Endodermal cell (in vitro differentiated cells): ENCODE measurements around the gene RNU5B-1. TPM values are rescaled to one million over a fixed set of nuclear protein-coding genes. Genes with fewer than 3 reads are reported as not detected.

Experiments
- DNase-seq: peaks from one replicate; pipeline ENCODE4 v3.0.0-alpha.2; 2017
- H3K27ac ChIP-seq: 2 replicates; pipeline ENCODE4 v1.5.1; 2013; ENCODE audit warnings: mild to moderate bottlenecking, low read depth, low read length, moderate library complexity
- H3K27me3 ChIP-seq: 2 replicates; pipeline ENCODE4 v1.6.1; 2013; ENCODE audit warnings: mild to moderate bottlenecking, low read length, moderate library complexity; ENCODE audit not compliant: insufficient read depth, control insufficient read depth, poor library complexity, severe bottlenecking
- H3K36me3 ChIP-seq: 2 replicates; pipeline ENCODE4 v1.7.0; 2013; ENCODE audit warnings: mild to moderate bottlenecking, low read length, moderate library complexity; ENCODE audit not compliant: control insufficient read depth, insufficient read depth
- H3K4me1 ChIP-seq: one replicate; pipeline ENCODE4 v1.7.0; 2013; ENCODE audit warnings: low read length; ENCODE audit not compliant: control insufficient read depth, insufficient read depth
- H3K4me3 ChIP-seq: 2 replicates; pipeline ENCODE4 v1.5.1; 2013; ENCODE audit warnings: mild to moderate bottlenecking, low read length, moderate library complexity
- H3K9ac ChIP-seq: 2 replicates; pipeline ENCODE4 v1.6.1; 2013; ENCODE audit warnings: mild to moderate bottlenecking, low read length, moderate library complexity; ENCODE audit not compliant: poor library complexity, severe bottlenecking; ENCODE audit errors: extremely low read depth
- H3K9me3 ChIP-seq: 2 replicates; pipeline ENCODE4 v1.6.1; 2013; ENCODE audit warnings: mild to moderate bottlenecking, low read length, moderate library complexity; ENCODE audit not compliant: control insufficient read depth
- H3K27ac Mint-ChIP-seq: 2 replicates; pipeline ENCODE4 v1.8.0; 2020; ENCODE audit warnings: mixed read lengths
- H3K27me3 Mint-ChIP-seq: 2 replicates; pipeline ENCODE4 v1.8.0; 2021; ENCODE audit warnings: mild to moderate bottlenecking, mixed read lengths; ENCODE audit not compliant: insufficient read depth
- H3K36me3 Mint-ChIP-seq: 2 replicates; pipeline ENCODE4 v1.8.0; 2020; ENCODE audit warnings: low read depth, mixed read lengths
- H3K4me1 Mint-ChIP-seq: 2 replicates; pipeline ENCODE4 v1.8.0; 2020; ENCODE audit warnings: mixed read lengths
- H3K4me3 Mint-ChIP-seq: 2 replicates; pipeline ENCODE4 v1.8.0; 2020; ENCODE audit warnings: mild to moderate bottlenecking, moderate library complexity, mixed read lengths
- H3K9me3 Mint-ChIP-seq: 2 replicates; pipeline ENCODE4 v1.8.0; 2020; ENCODE audit warnings: mild to moderate bottlenecking, mixed read lengths
- WGBS, 2 experiments: methylation state at CpG; one replicate each; pipeline versions ENCODE4 v1.1.5 to v1.1.7; 2013; ENCODE audit warnings: missing lambda C conversion rate in 2 of 2, mixed read lengths in 1 of 2; ENCODE audit not compliant: insufficient coverage in 1 of 2, insufficient read length in 1 of 2; 5-methylcytosine and 5-hydroxymethylcytosine counted together
- total RNA-seq, 2 donors: library from RNA; stranded (reverse); fragmentation: NEBNext Ultra II Directional in 1 of 2; extraction: Animal tissue kit (Norgen Biotek cat#: 25700) in 1 of 2; gene quantifications; 2 replicates in 1 of 2; 3 replicates in 1 of 2; pipeline ENCODE4 v1.2.1, GENCODE V29; 2021
- TF ChIP-seq, protein P1 (sequence below): fragments of 200-600 bp; sonication (generic); conservative IDR thresholded peaks from 2 replicates; pipeline ENCODE4 v1.5.0; 2021; ENCODE audit warnings: antibody characterized with exemption, mild to moderate bottlenecking

Gene RNU5B-1
- total RNA-seq, 2 donors from 2014 or later = 18.6 TPM; not detected in 1

DNA sequence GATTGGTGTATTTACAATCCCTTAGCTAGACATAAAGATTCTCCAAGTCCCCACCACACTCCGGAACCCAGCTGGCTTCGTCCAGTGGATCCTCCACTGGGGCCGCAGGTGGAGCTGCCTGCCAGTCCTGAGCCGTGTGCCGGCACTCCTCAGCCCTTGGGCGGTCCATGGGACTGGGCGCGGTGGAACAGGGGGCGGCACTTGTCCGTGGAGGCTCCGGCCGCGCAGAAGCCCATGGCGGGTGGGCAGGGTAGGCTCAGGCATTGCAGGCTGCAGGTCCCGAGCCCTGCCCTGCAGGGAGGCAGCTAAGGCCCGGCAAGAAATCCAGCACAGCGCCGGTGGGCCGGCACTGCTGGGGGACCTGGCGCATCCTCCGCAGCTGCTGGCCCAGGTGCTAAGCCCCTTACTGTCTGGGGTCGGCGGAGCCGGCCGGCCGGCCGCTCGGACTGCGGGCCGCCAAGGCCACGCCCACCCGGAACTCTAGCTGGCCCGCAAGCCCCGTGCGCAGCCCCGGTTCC is 3.5 kb upstream of the RNU5B-1 start:
- Mint-ChIP-seq H3K36me3 (no peaks in the 10 kb centered on the region), H3K4me1 (peaks cover 9% of the 10 kb centered on the region), H3K27ac (peak overlapping the region; percentile 52), H3K27me3 (no peaks in the 10 kb centered on the region), H3K9me3 (peaks cover 5% of the 10 kb centered on the region), H3K4me3 (peak overlapping the region; percentile 45)
- Histone ChIP-seq H3K27me3 (no peaks in the 10 kb centered on the region), H3K9ac (no peak overlapping the region), H3K27ac (no peak overlapping the region), H3K4me1 (peaks cover 5% of the 10 kb centered on the region), H3K4me3 (no peak overlapping the region), H3K9me3 (no peaks in the 10 kb centered on the region), H3K36me3 (no peaks in the 10 kb centered on the region)
- 91 to 96% methylated on average over 16 to 36 of the region's 36 CpGs for WGBS, 2 experiments
- TF ChIP-seq, protein P1, sequence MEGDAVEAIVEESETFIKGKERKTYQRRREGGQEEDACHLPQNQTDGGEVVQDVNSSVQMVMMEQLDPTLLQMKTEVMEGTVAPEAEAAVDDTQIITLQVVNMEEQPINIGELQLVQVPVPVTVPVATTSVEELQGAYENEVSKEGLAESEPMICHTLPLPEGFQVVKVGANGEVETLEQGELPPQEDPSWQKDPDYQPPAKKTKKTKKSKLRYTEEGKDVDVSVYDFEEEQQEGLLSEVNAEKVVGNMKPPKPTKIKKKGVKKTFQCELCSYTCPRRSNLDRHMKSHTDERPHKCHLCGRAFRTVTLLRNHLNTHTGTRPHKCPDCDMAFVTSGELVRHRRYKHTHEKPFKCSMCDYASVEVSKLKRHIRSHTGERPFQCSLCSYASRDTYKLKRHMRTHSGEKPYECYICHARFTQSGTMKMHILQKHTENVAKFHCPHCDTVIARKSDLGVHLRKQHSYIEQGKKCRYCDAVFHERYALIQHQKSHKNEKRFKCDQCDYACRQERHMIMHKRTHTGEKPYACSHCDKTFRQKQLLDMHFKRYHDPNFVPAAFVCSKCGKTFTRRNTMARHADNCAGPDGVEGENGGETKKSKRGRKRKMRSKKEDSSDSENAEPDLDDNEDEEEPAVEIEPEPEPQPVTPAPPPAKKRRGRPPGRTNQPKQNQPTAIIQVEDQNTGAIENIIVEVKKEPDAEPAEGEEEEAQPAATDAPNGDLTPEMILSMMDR = no peak
- DNase-seq = peak; percentile 86

DNA sequence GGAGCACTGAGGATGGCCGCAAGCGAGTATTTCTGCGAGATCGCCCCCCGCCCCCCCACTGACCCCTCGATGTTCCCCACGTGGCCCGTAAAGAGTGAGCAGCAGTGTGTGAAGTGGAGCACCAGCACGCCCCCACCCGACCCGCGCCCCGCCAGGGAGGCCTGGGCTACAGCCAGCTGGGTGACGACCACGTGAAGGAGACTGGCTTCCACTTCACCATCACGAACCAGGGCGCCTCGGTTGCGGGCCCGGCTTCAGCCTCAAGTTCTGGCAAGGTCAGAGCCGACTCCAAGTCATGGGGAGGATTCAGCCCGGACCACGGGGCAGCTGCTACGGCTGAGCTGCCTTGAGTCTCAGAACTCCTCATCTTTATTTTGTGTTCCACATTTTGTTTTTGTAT is 2.4 kb upstream of the RNU5B-1 start:
- TF ChIP-seq, protein P1 = no peak
- Histone ChIP-seq H3K36me3 (no peaks in the 10 kb centered on the region), H3K4me3 (no peak overlapping the region), H3K4me1 (peaks cover 5% of the 10 kb centered on the region), H3K9me3 (no peaks in the 10 kb centered on the region), H3K27ac (no peak overlapping the region), H3K27me3 (no peaks in the 10 kb centered on the region), H3K9ac (no peak overlapping the region)
- Mint-ChIP-seq H3K4me3 (no peak overlapping the region), H3K27ac (no peak overlapping the region), H3K27me3 (no peaks in the 10 kb centered on the region), H3K9me3 (peaks cover 5% of the 10 kb centered on the region), H3K36me3 (no peaks in the 10 kb centered on the region), H3K4me1 (peaks cover 9% of the 10 kb centered on the region)
- 89 to 91% methylated on average over 17 to 24 of the region's 24 CpGs for WGBS, 2 experiments
- no peak for DNase-seq

DNA sequence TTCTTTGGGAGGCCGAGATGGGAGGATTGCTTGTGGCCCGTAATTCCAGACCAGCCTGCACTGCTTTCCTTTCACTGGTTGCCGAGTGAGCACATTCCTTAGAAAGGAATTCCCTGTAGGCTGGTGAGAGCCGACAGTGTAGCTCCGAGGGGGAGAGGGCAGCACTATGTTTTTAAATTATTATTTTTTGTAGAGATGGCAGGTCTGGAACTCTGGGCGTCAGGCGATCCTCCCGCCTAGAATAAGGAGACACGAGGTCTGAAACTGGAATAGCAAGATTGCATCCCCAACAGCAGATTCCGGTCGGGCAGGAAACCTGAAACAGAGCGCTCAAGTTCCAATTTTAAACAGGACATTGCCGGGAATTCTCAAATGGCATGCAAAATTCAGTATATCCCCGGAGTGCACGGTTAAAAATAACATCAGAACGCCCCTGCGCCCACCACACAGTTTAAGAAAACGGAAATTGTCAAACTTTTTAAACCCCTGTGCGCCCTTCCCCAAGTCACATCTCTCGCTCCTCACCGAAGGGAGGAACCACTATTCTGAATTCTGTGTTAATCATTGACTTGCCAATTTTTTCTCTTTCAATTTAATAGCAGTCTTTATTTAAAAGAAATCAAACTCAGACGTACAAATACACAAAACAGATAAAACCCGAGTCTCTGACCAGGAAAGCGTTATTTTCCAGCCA is 643 bp upstream of the RNU5B-1 start:
- H3K4me1 Mint-ChIP-seq = peaks cover 6% of the 10 kb centered on the region
- no peaks in the 10 kb centered on the region for H3K27me3 ChIP-seq
- no peaks in the 10 kb centered on the region for H3K36me3 Mint-ChIP-seq
- peaks cover 5% of the 10 kb centered on the region for H3K9me3 Mint-ChIP-seq
- H3K27ac ChIP-seq = peak overlapping the region; percentile 100
- no peaks in the 10 kb centered on the region for H3K36me3 ChIP-seq
- peak overlapping the region; percentile 96 for H3K9ac ChIP-seq
- peak overlapping the region; percentile 72 for H3K4me3 ChIP-seq
- no peaks in the 10 kb centered on the region for H3K27me3 Mint-ChIP-seq
- H3K4me1 ChIP-seq = peaks cover 5% of the 10 kb centered on the region
- no peaks in the 10 kb centered on the region for H3K9me3 ChIP-seq
- DNase-seq = peak; percentile 82
- TF ChIP-seq, protein P1 = no peak
- H3K27ac Mint-ChIP-seq = peak overlapping the region; percentile 100
- H3K4me3 Mint-ChIP-seq = peak overlapping the region; percentile 66
- 20 to 32% methylated on average over 24 of the region's 24 CpGs for WGBS, 2 experiments
